Thyroid gland (tissue), 4 donors: Measurements from ENCODE around the gene GLRA2.

Experiments used
- POLR2A ChIP-seq, 2 donors: fragments of 450-650 bp; IDR thresholded peaks; one replicate each; pipeline ENCODE4 v1.6.1; 2017; ENCODE audit warnings: antibody characterized with exemption in 2 of 2, mild to moderate bottlenecking in 2 of 2, moderate library complexity in 1 of 2
- TF ChIP-seq, protein P1 (sequence below), 6 experiments: fragments of 200-600 bp in 3 of 6; fragments of 450-650 bp in 3 of 6; sonication (generic) in 3 of 6; IDR thresholded peaks; one replicate each; pipeline ENCODE4 v1.5.1; 2016 to 2019; ENCODE audit warnings: antibody characterized with exemption in 6 of 6, mild to moderate bottlenecking in 2 of 6, inconsistent platforms in 1 of 6, moderate library complexity in 1 of 6

GRCh38 chrX:14718403-14718802 is 189.1 kb downstream of the GLRA2 start:
- TF ChIP-seq POLR2A (IDR thresholded peaks at IDR 0.05) = no peak
- TF ChIP-seq, protein P1, sequence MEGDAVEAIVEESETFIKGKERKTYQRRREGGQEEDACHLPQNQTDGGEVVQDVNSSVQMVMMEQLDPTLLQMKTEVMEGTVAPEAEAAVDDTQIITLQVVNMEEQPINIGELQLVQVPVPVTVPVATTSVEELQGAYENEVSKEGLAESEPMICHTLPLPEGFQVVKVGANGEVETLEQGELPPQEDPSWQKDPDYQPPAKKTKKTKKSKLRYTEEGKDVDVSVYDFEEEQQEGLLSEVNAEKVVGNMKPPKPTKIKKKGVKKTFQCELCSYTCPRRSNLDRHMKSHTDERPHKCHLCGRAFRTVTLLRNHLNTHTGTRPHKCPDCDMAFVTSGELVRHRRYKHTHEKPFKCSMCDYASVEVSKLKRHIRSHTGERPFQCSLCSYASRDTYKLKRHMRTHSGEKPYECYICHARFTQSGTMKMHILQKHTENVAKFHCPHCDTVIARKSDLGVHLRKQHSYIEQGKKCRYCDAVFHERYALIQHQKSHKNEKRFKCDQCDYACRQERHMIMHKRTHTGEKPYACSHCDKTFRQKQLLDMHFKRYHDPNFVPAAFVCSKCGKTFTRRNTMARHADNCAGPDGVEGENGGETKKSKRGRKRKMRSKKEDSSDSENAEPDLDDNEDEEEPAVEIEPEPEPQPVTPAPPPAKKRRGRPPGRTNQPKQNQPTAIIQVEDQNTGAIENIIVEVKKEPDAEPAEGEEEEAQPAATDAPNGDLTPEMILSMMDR (IDR thresholded peaks at IDR 0.05) = no peak
